K562 (cell line): ENCODE results near the gene LCE1F.

Experiments used
- GABPB1 ChIP-seq: sonication (generic); formaldehyde crosslinking; IDR thresholded peaks from 2 replicates; pipeline ENCODE4 v1.8.0; 2022; ENCODE audit warnings: mild to moderate bottlenecking, missing genetic modification reagents
- POLR2AphosphoS2 ChIP-seq: IDR thresholded peaks from 2 replicates; pipeline ENCODE4 v1.6.1; 2012; ENCODE audit warnings: low read length, improper control_type of control experiment
- USF2 ChIP-seq: sonication (generic); formaldehyde crosslinking; IDR thresholded peaks from 2 replicates; pipeline ENCODE4 v1.5.0; 2020; ENCODE audit warnings: missing genetic modification reagents
- ZNF274 ChIP-seq: IDR thresholded peaks from 2 replicates; pipeline ENCODE4 v1.6.1; 2011; ENCODE audit warnings: low read depth, mild to moderate bottlenecking, low read length, moderate library complexity, borderline replicate concordance

- TF ChIP-seq ZNF274 = no peak
- TF ChIP-seq GABPB1 (CRISPR knock-in tag) = no peak
- no peak for TF ChIP-seq POLR2AphosphoS2
- no peak for TF ChIP-seq USF2 (CRISPR knock-in tag)
Observed at GRCh38 chr1:152741656-152742055, 33.3 kb upstream of the LCE1F start.
